H9 (cell line): ENCODE measurements around the gene C11orf91. TPM values are rescaled to one million over a fixed set of nuclear protein-coding genes. Genes with fewer than 3 reads are reported as not detected.

Experiments
- DNase-seq: peaks from one replicate; pipeline ENCODE4 v3.0.0-alpha.2; 2017
- H2AFZ ChIP-seq: one replicate; pipeline ENCODE4 v1.6.1; 2013; ENCODE audit warnings: mild to moderate bottlenecking, low read length, control low read depth, moderate library complexity
- H2AK5ac ChIP-seq: 2 replicates; pipeline ENCODE4 v1.6.1; 2013; ENCODE audit warnings: low read length, control low read depth, mixed read lengths; ENCODE audit not compliant: insufficient read length
- H2BK120ac ChIP-seq: one replicate; pipeline ENCODE4 v1.6.1; 2013; ENCODE audit warnings: low read depth, mild to moderate bottlenecking, low read length, control low read depth, inconsistent platforms; ENCODE audit not compliant: poor library complexity, severe bottlenecking
- H2BK12ac ChIP-seq: 2 replicates; pipeline ENCODE4 v1.6.1; 2013; ENCODE audit warnings: low read length, control low read depth, mixed read lengths, low read depth; ENCODE audit not compliant: insufficient read length
- H2BK15ac ChIP-seq: 2 replicates; pipeline ENCODE4 v1.6.1; 2013; ENCODE audit warnings: low read depth, low read length, control low read depth
- H2BK20ac ChIP-seq: one replicate; pipeline ENCODE4 v1.6.1; 2013; ENCODE audit warnings: low read depth, mild to moderate bottlenecking, low read length, control low read depth, inconsistent platforms; ENCODE audit not compliant: poor library complexity, severe bottlenecking
- H2BK5ac ChIP-seq: 2 replicates; pipeline ENCODE4 v1.6.1; 2013; ENCODE audit warnings: low read length, control low read depth, mixed read lengths; ENCODE audit not compliant: insufficient read length
- H3K14ac ChIP-seq: 2 replicates; pipeline ENCODE4 v1.6.1; 2013; ENCODE audit warnings: low read length, control low read depth; ENCODE audit not compliant: insufficient read depth
- H3K18ac ChIP-seq: 2 replicates; pipeline ENCODE4 v1.6.1; 2013; ENCODE audit warnings: low read depth, mild to moderate bottlenecking, mixed read lengths, low read length, control low read depth; ENCODE audit not compliant: insufficient read length
- H3K23ac ChIP-seq: 2 replicates; pipeline ENCODE4 v1.6.1; 2013; ENCODE audit warnings: low read length, control low read depth, mixed read lengths, low read depth; ENCODE audit not compliant: insufficient read length
- H3K23me2 ChIP-seq: 2 replicates; pipeline ENCODE4 v1.6.1; 2013; ENCODE audit warnings: low read depth, mild to moderate bottlenecking, mixed read lengths, low read length, control low read depth; ENCODE audit not compliant: insufficient read length, poor library complexity, severe bottlenecking
- H3K27ac ChIP-seq: 2 replicates; pipeline ENCODE4 v1.5.1; 2013; ENCODE audit warnings: low read length, control low read depth, mixed read lengths, low read depth; ENCODE audit not compliant: insufficient read length
- H3K27me3 ChIP-seq: 2 replicates; pipeline ENCODE4 v1.6.1; 2013; ENCODE audit warnings: low read length, control low read depth, inconsistent platforms; ENCODE audit not compliant: insufficient read depth
- H3K4ac ChIP-seq: 2 replicates; pipeline ENCODE4 v1.6.1; 2013; ENCODE audit warnings: low read depth, mild to moderate bottlenecking, control low read depth, inconsistent platforms, low read length, moderate library complexity
- H3K4me1 ChIP-seq: 2 replicates; pipeline ENCODE4 v1.6.1; 2013; ENCODE audit warnings: low read length, control low read depth, inconsistent platforms; ENCODE audit not compliant: insufficient read depth
- H3K4me2 ChIP-seq: 2 replicates; pipeline ENCODE4 v1.6.1; 2013; ENCODE audit warnings: low read length, control low read depth, mixed read lengths; ENCODE audit not compliant: insufficient read length, insufficient read depth
- H3K56ac ChIP-seq: 2 replicates; pipeline ENCODE4 v1.6.1; 2013; ENCODE audit warnings: low read depth, mild to moderate bottlenecking, mixed read lengths, low read length, control low read depth; ENCODE audit not compliant: insufficient read length
- H3K79me1 ChIP-seq: 2 replicates; pipeline ENCODE4 v1.6.1; 2013; ENCODE audit warnings: low read depth, mild to moderate bottlenecking, moderate library complexity, low read length, control low read depth, inconsistent platforms; ENCODE audit not compliant: insufficient read depth, poor library complexity, severe bottlenecking
- H3K79me2 ChIP-seq: 2 replicates; pipeline ENCODE4 v1.6.1; 2013; ENCODE audit warnings: low read length, control low read depth, inconsistent platforms; ENCODE audit not compliant: insufficient read depth
- H3K9ac ChIP-seq: 2 replicates; pipeline ENCODE4 v1.6.1; 2013; ENCODE audit warnings: low read length, control low read depth, mixed read lengths; ENCODE audit not compliant: insufficient read length; ENCODE audit errors: extremely low read depth
- H3K9me3 ChIP-seq: one replicate; pipeline ENCODE4 v1.6.1; 2013; ENCODE audit warnings: low read depth, low read length, inconsistent platforms; ENCODE audit not compliant: control insufficient read depth
- H3T11ph ChIP-seq: one replicate; pipeline ENCODE4 v1.6.1; 2013; ENCODE audit warnings: mild to moderate bottlenecking, low read length, control low read depth, inconsistent platforms
- H4K20me1 ChIP-seq: one replicate; pipeline ENCODE4 v1.6.1; 2013; ENCODE audit not compliant: control insufficient read depth, insufficient read length, insufficient read depth
- H4K5ac ChIP-seq: 2 replicates; pipeline ENCODE4 v1.6.1; 2013; ENCODE audit warnings: low read depth, mild to moderate bottlenecking, mixed read lengths, low read length, control low read depth; ENCODE audit not compliant: insufficient read length
- H4K8ac ChIP-seq: replicated peaks from 2 replicates; pipeline ENCODE4 v1.6.1; 2013; ENCODE audit warnings: low read length, control low read depth, mixed read lengths, low read depth; ENCODE audit not compliant: insufficient read length
- H4K91ac ChIP-seq: 2 replicates; pipeline ENCODE4 v1.6.1; 2013; ENCODE audit warnings: low read depth, mild to moderate bottlenecking, moderate library complexity, mixed read lengths, low read length, control low read depth; ENCODE audit not compliant: insufficient read length
- H3K27ac Mint-ChIP-seq, 3 experiments: 2 replicates in 2 of 3; 3 replicates in 1 of 3; pipeline ENCODE4 v1.8.0; 2020 to 2021; ENCODE audit warnings: mixed read lengths in 3 of 3, mild to moderate bottlenecking in 1 of 3, moderate library complexity in 1 of 3
- H3K27me3 Mint-ChIP-seq: 2 replicates; pipeline ENCODE4 v1.8.0; 2021; ENCODE audit warnings: low read depth, mild to moderate bottlenecking, moderate library complexity, mixed read lengths
- H3K36me3 Mint-ChIP-seq, 3 experiments: 2 replicates in 2 of 3; 3 replicates in 1 of 3; pipeline ENCODE4 v1.8.0; 2020 to 2021; ENCODE audit warnings: low read depth in 3 of 3, mixed read lengths in 3 of 3; ENCODE audit not compliant: insufficient read depth in 1 of 3
- H3K4me1 Mint-ChIP-seq, 2 experiments: 2 replicates each; pipeline ENCODE4 v1.8.0; 2020; ENCODE audit warnings: mixed read lengths in 2 of 2
- H3K4me3 Mint-ChIP-seq, 2 experiments: 2 replicates in 1 of 2; 3 replicates in 1 of 2; pipeline ENCODE4 v1.8.0; 2020 to 2021; ENCODE audit warnings: mild to moderate bottlenecking in 2 of 2, mixed read lengths in 2 of 2, moderate library complexity in 1 of 2
- H3K9me3 Mint-ChIP-seq, 2 experiments: 2 replicates in 1 of 2; 3 replicates in 1 of 2; pipeline ENCODE4 v1.8.0; 2020; ENCODE audit warnings: mild to moderate bottlenecking in 2 of 2, mixed read lengths in 2 of 2, moderate library complexity in 1 of 2
- CTCF ChIP-seq: fragments of 200-600 bp; sonication (generic); conservative IDR thresholded peaks from 3 replicates; pipeline ENCODE4 v1.8.0; 2021; ENCODE audit warnings: antibody characterized with exemption, mild to moderate bottlenecking
- WGBS: extraction: QIAGEN DNeasy Blood & Tissue Kit; methylation state at CpG from one replicate; pipeline ENCODE4 v1.1.7; 2013; ENCODE audit warnings: missing lambda C conversion rate, low lambda C conversion rate, mixed read lengths; ENCODE audit not compliant: insufficient read length; ENCODE audit errors: extremely low coverage; 5-methylcytosine and 5-hydroxymethylcytosine counted together
- total RNA-seq: library from RNA; stranded (reverse); gene quantifications from 2 replicates; pipeline ENCODE4 v1.2.1, GENCODE V29; 2021

C11orf91 gene
- total RNA-seq, 1 experiment from 2014 or later = not detected

- Histone ChIP-seq H2BK15ac (no peak overlapping the region), H3K14ac (no peak overlapping the region; the same call in 1 of the 2 replicates), H4K20me1 (no peaks in the 10 kb centered on the region), H3T11ph (no peak overlapping the region), H4K91ac (no peak overlapping the region), H3K79me1 (no peaks in the 10 kb centered on the region), H3K56ac (no peak overlapping the region), H3K18ac (no peak overlapping the region), H2BK120ac (no peak overlapping the region), H3K23me2 (no peaks in the 10 kb centered on the region), H3K27ac (no peak overlapping the region), H2AFZ (no peak overlapping the region), H2BK12ac (no peak overlapping the region), H4K5ac (no peak overlapping the region), H3K4me1 (peaks cover 9% of the 10 kb centered on the region; the same call in 1 of the 2 replicates), H2BK5ac (no peak overlapping the region), H3K79me2 (no peaks in the 10 kb centered on the region), H2BK20ac (no peak overlapping the region), H2AK5ac (no peak overlapping the region), H3K9me3 (no peaks in the 10 kb centered on the region), H3K9ac (no peak overlapping the region), H3K4me2 (no peak overlapping the region), H3K23ac (no peak overlapping the region), H4K8ac (no peak overlapping the region), H3K27me3 (no peaks in the 10 kb centered on the region), H3K4ac (no peak overlapping the region)
- no peak for DNase-seq
- H3K4me3 Mint-ChIP-seq = no peak overlapping the region
- H3K27ac Mint-ChIP-seq = no peak overlapping the region
- no peaks in the 10 kb centered on the region for H3K27me3 Mint-ChIP-seq
- H3K9me3 Mint-ChIP-seq = peaks cover 7% of the 10 kb centered on the region in 2 experiments; a peak in 4 of 5 replicates
- TF ChIP-seq CTCF = no peak
- no CpG with 5 or more reads among the region's 5 CpGs for WGBS
- H3K4me1 Mint-ChIP-seq = peaks cover 41 to 43% of the 10 kb centered on the region in 2 experiments
- peaks cover 3 to 7% (median 3%) of the 10 kb centered on the region in 3 experiments for H3K36me3 Mint-ChIP-seq
These were observed 30.9 kb downstream of the C11orf91 start for GRCh38 chr11:33669598-33670249.
